RKO (cell line): ENCODE results near the gene RIN3.

Experiments
- DNase-seq: peaks from one replicate; pipeline ENCODE4 v3.0.0-alpha.2; 2016; ENCODE audit warnings: low spot score

RIN3 gene

DNA sequence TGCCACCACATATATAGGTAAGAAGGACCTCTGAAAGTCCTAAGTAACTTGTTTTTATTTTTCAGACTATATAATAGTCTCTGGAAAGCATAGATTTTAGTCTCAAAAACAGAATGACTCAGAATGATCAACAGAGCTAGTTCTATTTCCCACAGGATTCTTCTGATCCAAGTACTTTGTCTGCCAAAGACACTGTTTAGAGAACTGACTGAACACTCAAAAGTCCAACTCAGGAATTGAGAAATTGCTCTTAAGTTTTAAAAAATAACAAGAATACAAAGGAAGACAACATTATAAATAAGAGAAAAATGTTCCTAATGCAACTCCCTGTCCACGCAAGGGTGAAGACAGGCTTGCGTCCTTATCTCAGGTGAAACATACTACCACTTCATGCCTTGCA lies 205.8 kb downstream of the RIN3 start:
- no peak for DNase-seq

DNA sequence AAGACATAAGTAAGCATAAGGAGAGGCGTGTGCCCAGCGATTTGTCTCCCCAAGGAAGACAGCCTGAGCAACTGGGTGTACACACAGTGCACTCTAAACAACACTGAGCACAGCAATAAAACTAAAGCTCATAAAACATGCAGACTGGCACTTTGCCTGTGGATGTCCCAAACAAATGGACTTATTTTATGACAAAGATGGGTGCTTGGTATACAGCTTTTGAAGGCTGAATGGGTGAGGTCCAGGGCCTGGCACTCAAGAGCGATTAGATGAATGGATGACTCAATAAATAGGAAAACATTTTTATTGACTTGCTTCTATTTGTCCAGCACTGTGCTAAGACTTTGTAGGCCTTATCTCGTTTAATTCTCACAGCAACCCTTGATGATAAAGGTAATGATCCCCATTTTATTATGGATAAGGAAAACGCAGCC lies 206.3 kb downstream of the RIN3 start:
- DNase-seq: no peak

DNA sequence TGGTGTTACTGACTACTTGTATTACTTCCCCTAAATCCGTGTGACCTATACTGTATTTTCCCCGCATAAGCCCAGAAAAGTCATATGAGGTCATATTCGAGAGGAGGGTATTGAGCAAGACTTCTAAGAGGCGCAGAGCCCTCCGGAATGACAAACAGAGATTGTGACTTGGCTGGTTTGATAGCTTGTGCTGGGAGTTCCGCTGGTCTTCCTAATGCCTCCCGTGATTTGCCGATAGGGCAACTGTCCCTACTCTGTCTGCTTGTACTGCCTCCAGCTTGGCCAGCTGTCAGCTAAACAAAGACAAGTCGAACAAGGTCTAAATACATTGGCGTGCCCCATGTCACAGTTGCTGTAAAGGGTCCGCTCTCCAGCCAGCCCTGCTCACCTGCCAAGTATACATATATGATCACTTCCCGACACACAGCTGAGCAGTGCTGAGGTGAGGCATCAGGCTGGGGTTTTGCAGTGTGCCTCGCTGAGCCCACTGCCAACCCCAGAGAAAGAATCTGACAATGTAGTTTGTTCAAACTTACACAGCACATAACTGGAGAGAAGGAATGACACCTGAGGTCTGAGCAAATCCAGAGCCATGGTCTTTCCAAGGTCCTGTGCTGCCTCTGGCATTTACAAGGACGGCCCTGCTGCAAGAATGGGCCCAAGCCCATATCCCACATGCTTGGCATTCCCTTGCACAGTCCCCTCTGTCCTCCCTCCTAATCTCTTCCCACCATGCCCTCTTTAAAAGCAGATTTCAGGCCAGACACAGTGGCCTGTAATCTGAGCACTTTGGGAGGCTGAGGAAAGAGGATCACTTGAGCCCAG lies 211.1 kb downstream of the RIN3 start:
- no peak for DNase-seq

DNA sequence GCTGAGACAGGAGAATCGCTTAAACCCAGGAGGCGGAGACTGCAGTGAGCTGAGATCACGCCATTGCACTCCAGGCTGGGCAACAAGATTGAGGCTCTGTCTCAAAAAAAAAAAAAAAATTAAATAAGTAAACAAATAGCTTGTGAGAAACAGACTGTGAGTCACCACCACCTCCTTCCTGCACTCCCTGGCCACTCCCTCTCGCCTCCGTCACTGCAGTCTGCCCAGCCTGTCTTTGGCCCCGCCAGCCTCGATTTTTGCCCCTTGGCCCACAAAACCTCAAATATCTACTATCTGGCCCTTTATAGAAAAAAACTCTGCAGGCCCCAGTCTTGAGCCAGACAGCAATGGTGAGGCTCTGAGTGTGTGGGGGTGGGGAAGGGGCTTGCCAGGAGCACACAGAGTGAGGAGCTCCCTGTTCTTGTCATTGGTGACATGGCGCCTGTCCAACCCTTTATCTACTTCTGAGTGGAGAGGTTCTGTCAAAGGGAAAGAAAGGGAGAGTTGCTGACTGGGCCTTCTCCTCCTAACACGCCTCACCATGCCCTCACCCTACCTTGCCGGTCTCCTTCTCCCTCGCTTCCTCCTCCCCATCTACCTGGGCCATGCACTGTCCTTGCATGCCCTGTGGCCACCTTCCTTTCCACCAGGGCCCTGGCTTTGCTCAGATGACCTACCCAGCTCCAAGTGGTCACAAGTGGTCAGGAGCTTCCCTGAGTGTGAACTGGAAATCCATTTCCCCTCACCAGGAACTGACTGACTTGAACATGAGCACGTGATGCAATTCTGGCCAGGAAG lies 212.8 kb downstream of the RIN3 start:
- peak; percentile 15 for DNase-seq

DNA sequence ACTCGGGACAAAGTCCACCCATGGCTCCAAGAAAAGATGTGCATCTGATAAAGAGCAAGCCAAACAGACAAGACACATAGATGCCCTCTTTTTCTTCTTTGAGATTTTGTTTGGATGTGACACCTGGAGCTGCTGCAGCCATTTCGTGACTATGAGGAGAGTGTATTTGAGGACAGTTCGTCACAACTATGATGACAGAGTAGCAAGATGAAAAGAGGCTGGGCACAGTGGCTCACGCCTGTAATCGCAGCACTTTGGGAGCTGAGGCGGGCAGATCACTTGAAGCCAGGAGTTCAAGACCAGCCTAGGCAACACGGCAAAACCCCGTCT lies 213.3 kb downstream of the RIN3 start:
- DNase-seq: no peak

DNA sequence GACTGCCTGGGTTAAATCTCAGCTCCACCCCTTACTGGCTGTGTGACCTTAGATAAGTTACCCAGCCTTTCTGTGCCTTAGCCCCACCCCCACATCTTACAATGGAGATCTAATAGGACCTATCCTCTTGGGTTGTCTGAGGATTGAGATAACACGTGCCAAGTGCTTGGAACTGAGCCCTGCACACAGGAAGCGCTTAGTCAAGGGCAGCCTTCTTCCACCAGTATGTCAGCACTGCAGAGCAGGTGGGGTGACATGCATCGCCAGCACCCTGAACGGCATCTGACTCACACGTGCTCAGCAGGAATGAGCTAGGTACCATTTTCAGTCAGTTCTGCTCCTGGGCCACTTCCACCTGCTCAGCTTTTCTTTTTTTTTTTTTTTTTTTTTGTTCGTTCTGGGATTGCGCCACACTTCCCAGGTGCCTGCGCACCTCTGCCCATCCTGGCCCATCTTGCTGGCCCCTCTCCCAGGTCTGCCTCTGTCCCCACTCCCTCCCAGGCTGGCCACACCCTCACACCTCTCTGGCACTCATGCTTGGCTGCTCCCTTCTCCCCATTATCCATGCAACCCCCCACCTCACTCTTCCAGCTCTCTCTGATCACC lies 215.3 kb downstream of the RIN3 start:
- DNase-seq: peak; percentile 27

DNA sequence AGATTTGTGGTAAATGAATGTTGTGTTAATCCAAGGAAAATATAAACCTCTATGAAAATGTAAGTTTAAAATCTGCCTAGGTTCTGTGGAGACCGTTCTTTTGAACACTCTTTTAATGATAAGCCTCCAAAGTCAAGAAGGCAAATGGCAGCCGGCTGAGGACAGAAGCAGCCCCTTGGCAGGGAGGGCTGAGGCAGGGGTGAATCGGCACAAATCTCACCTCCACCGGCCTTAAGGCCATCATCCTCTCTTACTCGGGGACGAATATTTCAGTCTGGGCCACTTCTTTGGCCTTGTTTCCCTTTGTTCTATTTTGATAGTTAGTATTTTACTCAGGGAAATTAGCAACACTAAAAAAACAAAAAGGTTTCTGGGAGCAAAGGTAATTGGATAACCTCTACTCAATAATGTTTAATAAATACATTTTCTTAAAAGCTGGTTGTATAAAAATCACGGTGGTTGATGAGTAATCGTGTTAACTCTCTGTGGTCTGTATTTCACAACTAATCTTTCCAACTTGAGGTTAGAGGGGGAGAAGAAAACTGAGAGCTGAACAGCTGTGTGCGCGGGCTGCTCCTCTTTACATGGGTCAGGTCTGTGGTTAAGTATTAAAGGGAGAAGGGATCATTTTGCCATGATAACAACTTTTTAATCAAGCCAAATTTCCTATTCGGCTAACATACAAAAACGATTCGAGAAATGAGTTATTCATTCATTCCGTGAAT lies 216.2 kb downstream of the RIN3 start:
- no peak for DNase-seq

DNA sequence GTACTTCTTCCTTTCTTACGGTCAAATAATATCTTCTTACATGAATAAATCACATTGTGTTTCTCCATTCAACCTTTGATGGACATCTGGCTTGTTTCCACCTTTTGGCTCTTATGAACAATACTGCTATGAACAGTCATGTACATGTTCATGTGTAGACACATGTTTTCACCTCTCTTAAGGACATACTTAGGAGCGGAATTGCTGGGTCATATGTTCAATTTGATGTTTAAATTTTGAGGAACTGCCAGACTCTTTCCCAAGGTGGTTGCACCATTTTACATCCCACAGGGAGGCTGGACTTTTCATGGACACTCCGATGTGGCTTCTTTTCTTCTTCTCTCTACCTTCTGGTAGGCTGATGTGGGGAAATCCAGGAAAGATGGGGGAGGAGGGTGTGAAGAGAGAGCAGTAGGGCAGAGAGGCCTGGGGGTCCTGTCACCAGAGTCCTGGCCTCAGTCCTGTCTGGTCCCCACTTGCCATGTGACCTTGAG lies 218.1 kb downstream of the RIN3 start:
- DNase-seq: no peak

DNA sequence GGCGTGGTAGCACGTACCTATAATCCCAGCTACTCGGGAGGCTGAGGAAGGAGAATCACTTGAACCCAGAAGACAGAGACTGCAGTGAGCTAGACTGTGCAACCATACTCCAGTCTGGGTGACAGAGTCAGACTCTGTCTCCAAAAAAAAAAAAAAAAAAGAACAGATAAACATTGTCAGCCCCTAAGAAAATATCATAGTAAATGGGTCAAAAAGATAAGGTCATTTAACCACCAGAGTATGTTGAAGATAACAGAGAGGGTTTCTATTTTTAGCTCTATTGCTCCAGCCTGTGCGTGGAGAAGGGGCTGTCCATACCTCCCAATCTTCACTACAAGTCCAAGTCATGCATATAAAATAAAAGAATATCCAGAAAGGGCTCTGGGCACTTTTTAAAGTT lies 219.4 kb downstream of the RIN3 start:
- no peak for DNase-seq

DNA sequence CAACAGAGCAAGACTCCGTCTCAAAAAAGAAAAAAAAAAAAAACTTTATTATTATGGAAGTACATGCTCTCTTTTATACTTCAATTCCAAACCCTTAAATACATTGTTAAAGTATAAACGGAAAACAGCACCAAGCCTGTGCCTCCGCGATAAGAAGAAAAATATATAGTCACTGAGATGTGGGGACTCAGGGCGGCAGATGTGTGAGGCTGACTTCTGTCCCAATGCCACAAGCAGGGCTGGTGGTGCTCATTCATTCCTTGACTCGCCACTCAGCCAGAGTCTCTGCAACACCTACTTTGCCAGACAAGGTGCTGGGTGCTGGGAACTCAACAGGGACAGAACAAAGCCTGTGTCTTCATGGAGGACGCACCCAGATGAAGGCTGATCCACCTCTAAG lies 221.0 kb downstream of the RIN3 start:
- no peak for DNase-seq

DNA sequence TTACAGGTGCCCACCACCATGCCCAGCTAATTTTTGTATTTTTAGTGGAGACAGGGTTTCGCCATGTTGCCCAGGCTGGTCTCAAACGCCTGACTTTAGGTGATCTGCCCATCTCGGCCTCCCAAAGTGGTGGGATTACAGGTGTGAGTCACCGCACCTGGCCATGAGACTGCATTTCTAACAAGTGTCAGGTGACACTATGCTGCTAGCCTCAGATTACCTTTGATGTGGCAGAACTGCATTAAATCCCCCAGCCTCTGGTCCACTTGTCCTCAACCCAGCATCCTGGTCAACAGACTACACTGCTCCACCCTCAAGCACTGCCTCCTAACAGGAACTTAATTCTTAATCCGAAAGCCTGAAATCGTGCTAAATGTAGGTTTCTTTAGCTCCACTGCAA lies 221.8 kb downstream of the RIN3 start:
- no peak for DNase-seq

DNA sequence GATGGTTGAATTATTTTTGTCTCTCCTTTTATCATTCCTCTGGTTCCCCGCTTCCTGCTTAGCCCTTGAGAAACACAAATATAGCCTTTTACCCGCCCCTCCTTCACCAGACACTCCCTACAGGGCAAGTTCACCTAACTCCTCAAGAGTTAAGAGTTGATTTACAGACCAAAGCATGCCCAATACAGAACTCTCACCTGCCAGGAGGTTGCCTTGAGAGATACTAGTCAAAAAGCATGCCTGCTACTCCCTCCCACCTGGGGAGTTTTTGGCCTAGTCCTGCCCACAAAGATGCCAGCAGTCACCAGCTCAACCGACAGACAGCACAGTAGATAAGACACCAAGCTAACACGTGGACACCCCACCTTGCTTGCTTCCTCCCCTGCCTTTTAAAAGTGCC lies 223.6 kb downstream of the RIN3 start:
- DNase-seq: no peak

DNA sequence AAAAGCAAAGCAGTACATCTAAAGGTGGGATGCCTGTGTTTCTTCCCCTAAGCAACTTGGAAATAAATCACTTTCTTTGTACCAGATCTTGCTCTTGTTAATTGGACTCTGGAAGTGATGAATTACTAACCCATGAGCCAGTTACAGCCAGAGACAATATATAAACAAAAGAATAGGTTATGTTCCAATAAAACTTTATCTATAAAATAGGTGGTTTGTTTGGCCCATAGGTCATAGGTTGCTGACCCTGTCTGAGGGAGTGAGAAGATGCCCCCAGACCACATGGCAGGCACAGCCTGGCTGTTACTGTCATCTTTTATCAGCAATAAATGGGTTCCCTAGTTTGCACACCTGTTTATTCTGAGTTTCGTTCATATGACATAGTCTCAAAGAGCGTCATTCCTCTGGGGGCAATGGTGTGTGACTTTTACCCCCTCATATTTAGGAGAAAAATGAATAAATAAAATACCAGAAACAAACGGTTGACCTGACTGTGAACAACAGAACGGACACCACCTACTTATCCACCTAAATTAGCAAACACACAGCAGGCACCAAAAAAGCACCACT lies 224.1 kb downstream of the RIN3 start:
- no peak for DNase-seq
